HEK293 (cell line): ENCODE data around the gene VKORC1.

Experiments used
- CTCF ChIA-PET: fragments of 350-600 bp; formaldehyde crosslinking; extraction: SDS; loops from one replicate; lab custom pipeline; 2021; ENCODE audit warnings: antibody characterized with exemption; lab: Yijun Ruan, JAX
- POLR2A ChIA-PET: fragments of 300-600 bp; formaldehyde crosslinking; extraction: SDS; loops from one replicate; lab custom pipeline; 2020; ENCODE audit warnings: antibody characterized with exemption, inconsistent platforms; lab: Yijun Ruan, JAX
- H3K27ac ChIP-seq: fragments of 200-500 bp; sonication (Bioruptor generic); 2 replicates; pipeline ENCODE4 v1.5.1; 2014; ENCODE audit warnings: low read depth, low read length, control low read depth, inconsistent platforms; ENCODE audit errors: extremely low read depth
- H3K36me3 ChIP-seq, 2 experiments: fragments of 200-500 bp in 1 of 2; sonication (Bioruptor generic) in 1 of 2; 1 replicate in 1 of 2; 2 replicates in 1 of 2; pipeline ENCODE4 v1.5.1; 2014 to 2017; ENCODE audit warnings: inconsistent platforms in 2 of 2, low read length in 2 of 2; ENCODE audit not compliant: control insufficient read depth in 2 of 2, insufficient read depth in 1 of 2
- H3K4me1 ChIP-seq: fragments of 200-500 bp; sonication (Bioruptor generic); 2 replicates; pipeline ENCODE4 v1.5.1; 2014; ENCODE audit warnings: mild to moderate bottlenecking, low read length, inconsistent platforms; ENCODE audit not compliant: control insufficient read depth, insufficient read depth
- H3K4me3 ChIP-seq: 2 replicates; pipeline ENCODE4 v1.5.1; 2011; ENCODE audit warnings: low read depth, mild to moderate bottlenecking, control low read depth, low read length, moderate library complexity
- H3K9me3 ChIP-seq: fragments of 200-500 bp; sonication (Bioruptor generic); 2 replicates; pipeline ENCODE4 v1.5.1; 2014; ENCODE audit warnings: low read depth, low read length, inconsistent platforms; ENCODE audit not compliant: control insufficient read depth, insufficient read depth
- ZBTB17 ChIP-seq: fragments of 450-650 bp; formaldehyde crosslinking; IDR thresholded peaks from 2 replicates; pipeline ENCODE4 v1.5.1; 2016; ENCODE audit warnings: missing biosample characterization, missing genetic modification characterization
- ZNF302 ChIP-seq: fragments of 450-650 bp; formaldehyde crosslinking; IDR thresholded peaks from 2 replicates; pipeline ENCODE4 v1.5.1; 2016; ENCODE audit warnings: missing biosample characterization, missing genetic modification characterization, low read depth
- ZNF391 ChIP-seq: fragments of 450-650 bp; formaldehyde crosslinking; IDR thresholded peaks from 2 replicates; pipeline ENCODE4 v1.5.1; 2016; ENCODE audit warnings: low read depth, missing biosample characterization, missing genetic modification characterization, borderline replicate concordance
- ZNF600 ChIP-seq: fragments of 450-650 bp; formaldehyde crosslinking; IDR thresholded peaks from 2 replicates; pipeline ENCODE4 v1.5.1; 2016; ENCODE audit warnings: missing biosample characterization, missing genetic modification characterization
- TF ChIP-seq, protein P1 (sequence below): fragments of 450-650 bp; formaldehyde crosslinking; IDR thresholded peaks from 2 replicates; pipeline ENCODE4 v1.5.1; 2016; ENCODE audit warnings: missing biosample characterization, missing genetic modification characterization
- TF ChIP-seq, protein P2 (sequence below): fragments of 450-650 bp; formaldehyde crosslinking; IDR thresholded peaks from 2 replicates; pipeline ENCODE4 v1.5.1; 2016; ENCODE audit warnings: missing biosample characterization, missing genetic modification characterization

VKORC1 gene

DNA sequence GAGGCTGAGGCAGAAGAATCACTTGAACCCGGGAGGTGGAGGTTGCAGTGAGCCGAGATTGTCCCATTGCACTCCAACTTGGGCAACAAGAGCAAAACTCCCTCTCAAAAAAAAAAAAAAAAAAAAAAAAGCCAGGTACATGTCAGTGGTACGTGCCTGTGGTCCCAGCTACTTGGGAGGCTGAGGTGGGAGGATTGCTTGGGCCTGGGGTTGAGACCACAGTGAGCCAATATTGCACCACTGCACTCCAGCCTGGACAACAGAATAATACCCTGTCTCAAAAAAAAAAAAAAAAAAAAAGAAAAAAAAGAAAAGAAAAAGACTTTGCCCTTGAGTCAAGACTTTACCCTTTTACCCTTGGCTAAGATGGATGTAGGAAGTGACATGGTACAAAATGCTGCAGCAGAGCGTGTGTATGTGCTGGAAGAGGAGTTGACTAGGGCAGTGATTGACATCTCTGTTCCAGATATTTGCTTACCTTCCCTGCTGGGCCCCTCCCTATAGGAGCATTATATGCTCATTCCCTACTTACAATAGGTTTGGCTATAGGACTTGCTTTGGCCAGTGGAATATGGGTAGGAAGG is 50.6 kb downstream of the VKORC1 start:
- no peaks in the 10 kb centered on the region for H3K4me1 ChIP-seq
- H3K4me3 ChIP-seq = no peak overlapping the region
- H3K36me3 ChIP-seq = peaks cover 0 to 32% of the 10 kb centered on the region in 2 experiments; a peak in 2 of 3 replicates
- TF ChIP-seq, protein P1, sequence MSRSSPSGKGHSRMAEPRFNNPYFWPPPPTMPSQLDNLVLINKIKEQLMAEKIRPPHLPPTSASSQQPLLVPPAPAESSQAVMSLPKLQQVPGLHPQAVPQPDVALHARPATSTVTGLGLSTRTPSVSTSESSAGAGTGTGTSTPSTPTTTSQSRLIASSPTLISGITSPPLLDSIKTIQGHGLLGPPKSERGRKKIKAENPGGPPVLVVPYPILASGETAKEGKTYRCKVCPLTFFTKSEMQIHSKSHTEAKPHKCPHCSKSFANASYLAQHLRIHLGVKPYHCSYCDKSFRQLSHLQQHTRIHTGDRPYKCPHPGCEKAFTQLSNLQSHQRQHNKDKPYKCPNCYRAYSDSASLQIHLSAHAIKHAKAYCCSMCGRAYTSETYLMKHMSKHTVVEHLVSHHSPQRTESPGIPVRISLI (tag by site-specific recombination) = peak; percentile 66; the same call in 1 of the 2 replicates
- no peak for TF ChIP-seq ZNF391
- TF ChIP-seq, all 188 proteins: peak for 1
- no peaks in the 10 kb centered on the region for H3K9me3 ChIP-seq
- no peak overlapping the region for H3K27ac ChIP-seq
- CTCF ChIA-PET = no interaction called here
- POLR2A ChIA-PET = interaction anchor here (0.8 kb wide), 1 partner anchor 163 kb away, joined by 3 read pairs; no protein-coding TSS in a partner anchor

- no peaks in the 10 kb centered on the region for H3K4me1 ChIP-seq
- H3K36me3 ChIP-seq = peaks cover 0 to 38% of the 10 kb centered on the region in 2 experiments; a peak in 2 of 3 replicates
- H3K9me3 ChIP-seq = no peaks in the 10 kb centered on the region
- ChIA-PET POLR2A (interaction anchor here (0.8 kb wide), 1 partner anchor 164 kb away, joined by 3 read pairs; no protein-coding TSS in a partner anchor), CTCF (interaction anchor here (1.4 kb wide), 1 partner anchor 52 kb away, joined by 8 read pairs; no protein-coding TSS in a partner anchor)
- no peak overlapping the region for H3K4me3 ChIP-seq
- H3K27ac ChIP-seq = no peak overlapping the region
- TF ChIP-seq ZNF600 (tag by site-specific recombination) = peak; percentile 65; the same call in 1 of the 2 replicates
- 0 out of 2 replicates have a peak, but pooled peaks have one; percentile 43 for TF ChIP-seq ZBTB17 (tag by site-specific recombination)
- TF ChIP-seq ZNF302 (tag by site-specific recombination) = no peak
These were observed 51.2 kb downstream of the VKORC1 start for GRCh38 chr16:31043352-31043751.

- POLR2A ChIA-PET = interaction anchor here (1.5 kb wide), 1 partner anchor 31 kb away, joined by 4 read pairs; the partner anchor contains the start of genes ZNF646 and ZNF668
- Histone ChIP-seq H3K4me3 (no peak overlapping the region), H3K36me3 (peaks cover 0 to 43% of the 10 kb centered on the region in 2 experiments; a peak in 2 of 3 replicates), H3K4me1 (no peaks in the 10 kb centered on the region), H3K9me3 (no peaks in the 10 kb centered on the region), H3K27ac (no peak overlapping the region)
- TF ChIP-seq, protein P2, sequence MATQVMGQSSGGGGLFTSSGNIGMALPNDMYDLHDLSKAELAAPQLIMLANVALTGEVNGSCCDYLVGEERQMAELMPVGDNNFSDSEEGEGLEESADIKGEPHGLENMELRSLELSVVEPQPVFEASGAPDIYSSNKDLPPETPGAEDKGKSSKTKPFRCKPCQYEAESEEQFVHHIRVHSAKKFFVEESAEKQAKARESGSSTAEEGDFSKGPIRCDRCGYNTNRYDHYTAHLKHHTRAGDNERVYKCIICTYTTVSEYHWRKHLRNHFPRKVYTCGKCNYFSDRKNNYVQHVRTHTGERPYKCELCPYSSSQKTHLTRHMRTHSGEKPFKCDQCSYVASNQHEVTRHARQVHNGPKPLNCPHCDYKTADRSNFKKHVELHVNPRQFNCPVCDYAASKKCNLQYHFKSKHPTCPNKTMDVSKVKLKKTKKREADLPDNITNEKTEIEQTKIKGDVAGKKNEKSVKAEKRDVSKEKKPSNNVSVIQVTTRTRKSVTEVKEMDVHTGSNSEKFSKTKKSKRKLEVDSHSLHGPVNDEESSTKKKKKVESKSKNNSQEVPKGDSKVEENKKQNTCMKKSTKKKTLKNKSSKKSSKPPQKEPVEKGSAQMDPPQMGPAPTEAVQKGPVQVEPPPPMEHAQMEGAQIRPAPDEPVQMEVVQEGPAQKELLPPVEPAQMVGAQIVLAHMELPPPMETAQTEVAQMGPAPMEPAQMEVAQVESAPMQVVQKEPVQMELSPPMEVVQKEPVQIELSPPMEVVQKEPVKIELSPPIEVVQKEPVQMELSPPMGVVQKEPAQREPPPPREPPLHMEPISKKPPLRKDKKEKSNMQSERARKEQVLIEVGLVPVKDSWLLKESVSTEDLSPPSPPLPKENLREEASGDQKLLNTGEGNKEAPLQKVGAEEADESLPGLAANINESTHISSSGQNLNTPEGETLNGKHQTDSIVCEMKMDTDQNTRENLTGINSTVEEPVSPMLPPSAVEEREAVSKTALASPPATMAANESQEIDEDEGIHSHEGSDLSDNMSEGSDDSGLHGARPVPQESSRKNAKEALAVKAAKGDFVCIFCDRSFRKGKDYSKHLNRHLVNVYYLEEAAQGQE = peak; percentile 88
- TF ChIP-seq ZBTB17 (tag by site-specific recombination) = no peak
- CTCF ChIA-PET = interaction anchor here (0.6 to 2.1 kb wide), 4 partner anchors 53 to 1195 kb away, joined by 3 to 8 read pairs (median 4); partner anchors contain the start of gene HSD3B7
These were observed 51.7 kb downstream of the VKORC1 start for GRCh38 chr16:31042866-31043265.
